Right hindlimb (tissue), 1 donor: ENCODE data around the gene CACNG8.
"Not testable (repeated sequence)": the region's sequence is repeated elsewhere in the genome, so short reads cannot be mapped to it uniquely, and the experiment has no call there.

Experiments
- DNase-seq: peaks from one replicate; pipeline ENCODE4 v3.0.0-alpha.2; 2018

The CACNG8 gene

DNA sequence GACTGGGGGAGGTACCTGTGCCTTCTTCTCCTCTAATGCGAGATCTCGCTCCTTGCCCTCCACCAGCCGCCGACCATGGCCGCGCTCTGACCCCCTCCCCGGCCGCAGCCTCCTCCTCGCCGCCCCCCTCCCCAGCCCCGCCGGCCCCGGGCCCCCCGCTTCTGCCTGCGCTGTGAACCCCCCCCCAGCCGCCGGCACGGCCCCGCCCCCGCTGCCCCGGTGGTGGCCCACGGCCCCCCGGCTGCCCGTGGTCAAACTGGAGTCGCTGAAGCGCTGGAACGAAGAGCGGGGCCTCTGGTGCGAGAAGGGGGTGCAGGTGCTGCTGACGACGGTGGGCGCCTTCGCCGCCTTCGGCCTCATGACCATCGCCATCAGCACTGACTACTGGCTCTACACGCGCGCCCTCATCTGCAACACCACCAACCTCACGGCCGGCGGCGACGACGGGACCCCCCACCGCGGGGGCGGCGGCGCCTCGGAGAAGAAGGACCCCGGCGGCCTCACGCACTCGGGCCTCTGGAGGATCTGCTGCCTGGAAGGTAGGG is at the start of gene CACNG8:
Gene CACNG8 (plus strand): TSS at position 51 of the 545 bp plus-strand sequence.
- no peak for DNase-seq

DNA sequence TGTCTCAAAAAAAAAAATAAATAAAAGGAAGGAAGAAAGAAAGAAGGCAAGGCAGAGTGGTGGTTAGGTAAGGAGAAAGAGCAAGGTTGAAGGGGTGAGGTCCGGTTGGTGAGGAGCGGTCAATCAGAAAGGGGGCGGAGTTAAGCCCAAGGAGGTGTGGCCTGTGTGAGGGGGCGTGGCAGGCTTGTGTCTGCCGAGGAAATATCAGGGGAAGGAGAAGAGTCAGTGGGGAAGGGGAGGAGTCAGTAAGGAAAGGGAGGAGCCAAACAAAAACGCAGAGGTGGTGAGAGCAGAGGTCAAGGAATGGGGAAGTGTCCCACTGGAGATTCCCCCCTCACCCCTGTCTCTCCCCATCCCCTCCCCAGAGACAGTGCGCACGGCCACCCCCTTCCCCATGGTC is 47.7 kb upstream of the CACNG8 start:
- no peak for DNase-seq

DNA sequence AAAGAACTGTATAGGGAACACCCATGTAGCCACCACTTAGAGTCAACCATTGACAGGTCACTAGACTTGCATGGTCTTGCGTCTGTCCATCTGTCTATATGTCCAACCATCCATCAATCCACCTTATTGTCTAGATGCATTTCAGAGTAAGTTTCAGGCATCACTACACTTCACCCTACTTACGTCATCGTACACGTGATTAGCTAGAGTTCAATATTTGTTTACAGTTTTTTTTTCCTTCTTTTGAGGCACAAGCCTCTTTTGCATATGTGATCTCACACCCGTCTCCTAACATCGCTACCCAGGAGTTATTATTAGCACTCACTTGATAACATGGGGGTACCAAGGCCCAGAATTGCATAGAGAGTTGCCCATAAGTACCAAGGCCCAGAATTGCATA is 46.7 kb upstream of the CACNG8 start:
- DNase-seq = no peak

DNA sequence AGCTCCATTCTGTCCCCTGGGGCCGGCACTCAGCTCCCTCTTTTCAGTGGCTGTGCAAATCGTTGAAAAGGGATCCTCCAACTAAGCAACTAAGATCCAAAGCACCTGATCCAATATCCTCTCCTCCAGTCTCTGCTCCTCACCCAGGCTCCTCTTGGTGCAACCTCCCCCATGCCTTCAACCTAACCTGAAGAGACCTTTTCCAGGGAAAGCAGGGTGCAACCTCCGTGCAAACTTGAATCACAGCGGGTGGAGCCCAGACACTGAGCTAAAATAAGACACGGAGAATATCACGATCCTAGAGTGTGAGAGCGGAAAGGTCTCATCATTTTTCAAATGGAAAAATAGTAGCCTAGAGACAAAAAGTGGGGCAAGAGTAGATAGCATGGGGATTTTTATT is 45.4 kb upstream of the CACNG8 start:
- DNase-seq = no peak

DNA sequence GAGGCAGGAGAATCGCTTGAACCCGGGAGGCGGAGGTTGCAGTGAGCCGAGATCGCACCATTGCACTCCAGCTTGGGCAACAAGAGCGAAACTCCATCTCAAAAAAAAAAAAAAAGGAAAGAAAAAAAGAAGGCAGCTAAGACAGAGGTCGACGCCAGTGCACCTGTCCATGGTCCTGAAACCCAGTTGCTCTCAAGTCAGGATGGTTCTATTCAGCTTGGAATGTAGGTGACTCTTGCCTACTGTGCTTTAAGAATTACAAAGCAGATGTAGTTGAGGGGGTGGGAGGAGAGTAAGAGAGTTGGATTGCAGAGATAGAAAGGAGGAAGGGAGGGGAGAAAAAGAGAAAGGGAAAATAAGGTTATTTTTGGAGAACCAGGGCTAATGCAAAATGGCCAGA is 35.0 kb upstream of the CACNG8 start:
- peak; percentile 49 for DNase-seq

DNA sequence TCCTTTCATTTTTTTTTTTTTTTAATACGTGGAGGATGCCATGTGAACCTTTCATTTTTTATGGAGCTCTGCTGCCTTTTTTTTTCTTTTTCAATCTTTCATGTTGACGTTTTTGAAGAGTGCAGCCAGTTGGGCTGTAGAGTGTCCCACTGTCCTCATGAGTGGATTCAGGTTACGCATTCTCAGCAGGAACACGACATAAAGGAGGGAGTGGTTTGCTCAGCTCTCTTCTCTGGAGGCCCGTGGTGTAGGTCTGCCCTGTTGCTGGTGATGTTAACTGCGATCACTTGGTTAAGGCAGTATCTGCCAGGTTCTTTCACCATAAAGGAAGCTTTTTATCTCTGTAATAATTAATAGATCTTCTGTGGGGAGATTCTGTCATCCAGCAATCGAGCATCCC is 26.7 kb upstream of the CACNG8 start:
- no peak for DNase-seq

DNA sequence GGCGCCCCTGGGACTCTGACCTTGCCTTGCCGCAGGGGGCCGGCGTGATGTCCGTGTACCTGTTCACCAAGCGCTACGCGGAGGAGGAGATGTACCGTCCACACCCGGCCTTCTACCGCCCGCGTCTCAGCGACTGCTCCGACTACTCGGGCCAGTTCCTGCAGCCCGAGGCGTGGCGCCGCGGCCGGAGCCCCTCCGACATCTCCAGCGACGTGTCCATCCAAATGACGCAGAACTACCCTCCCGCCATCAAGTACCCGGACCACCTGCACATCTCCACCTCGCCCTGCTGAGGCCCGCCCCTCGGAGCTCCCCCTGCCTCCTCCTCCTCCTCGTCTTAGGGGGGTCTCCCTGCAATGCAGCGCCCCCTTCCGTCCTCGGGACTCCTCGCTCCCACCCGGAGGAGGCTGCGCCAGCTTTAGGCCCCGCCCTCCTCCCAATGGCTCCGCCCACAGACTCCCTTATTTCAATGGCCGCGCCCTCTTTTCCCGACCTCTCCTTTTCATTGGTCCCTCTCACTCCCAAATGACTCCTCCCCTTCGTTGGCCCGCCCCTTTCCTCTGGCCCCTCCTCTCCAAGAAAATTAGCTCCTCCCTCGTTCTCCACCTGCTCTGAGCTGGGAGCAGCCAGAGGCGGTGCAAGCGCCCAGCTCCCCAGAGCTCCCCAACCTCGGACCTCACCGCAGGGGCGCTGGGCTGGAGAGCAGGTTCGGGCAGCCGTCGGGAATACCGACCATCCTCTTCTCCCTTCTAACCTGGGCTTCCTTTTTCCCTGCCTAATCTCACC is 20.5 kb upstream of the CACNG8 start:
- DNase-seq = no peak

DNA sequence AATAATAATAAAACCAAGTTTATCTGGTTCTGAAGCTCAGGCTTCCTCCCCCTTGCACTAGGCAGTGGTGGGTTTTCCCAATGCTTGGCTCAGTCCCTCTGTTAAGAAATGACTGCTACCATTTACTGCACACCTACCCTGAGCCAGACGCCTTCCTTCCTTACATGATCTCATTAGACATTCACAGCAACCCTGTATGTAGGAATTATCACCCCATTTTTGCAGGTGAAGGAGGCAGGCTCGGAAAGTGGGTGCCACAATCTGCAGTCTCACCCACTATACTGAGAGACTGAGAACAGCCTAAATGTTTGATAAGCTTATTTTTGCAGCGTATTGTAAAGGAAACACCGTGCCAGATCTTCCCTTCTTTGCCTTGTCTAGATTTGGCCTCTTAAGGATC is 18.3 kb upstream of the CACNG8 start:
- no peak for DNase-seq

DNA sequence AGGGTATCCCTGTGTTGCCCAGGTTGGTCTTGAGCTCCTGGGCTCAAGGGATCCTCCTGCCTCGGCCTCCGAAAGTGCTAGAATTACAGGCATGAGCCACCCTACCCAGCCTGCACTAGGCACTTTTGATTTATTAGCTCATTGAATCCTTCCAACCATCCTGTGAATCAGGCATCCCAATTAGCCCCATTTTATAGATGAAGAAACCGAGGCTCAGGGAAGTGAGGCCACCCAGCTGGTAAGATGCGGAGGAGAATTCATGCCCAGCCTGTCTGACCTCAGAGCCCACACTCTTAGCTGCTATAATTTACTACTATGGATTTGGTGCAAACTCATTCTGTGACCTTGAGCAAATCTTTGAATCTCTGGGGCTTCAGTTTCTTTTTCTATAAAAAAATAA is 17.8 kb upstream of the CACNG8 start:
- DNase-seq = no peak

DNA sequence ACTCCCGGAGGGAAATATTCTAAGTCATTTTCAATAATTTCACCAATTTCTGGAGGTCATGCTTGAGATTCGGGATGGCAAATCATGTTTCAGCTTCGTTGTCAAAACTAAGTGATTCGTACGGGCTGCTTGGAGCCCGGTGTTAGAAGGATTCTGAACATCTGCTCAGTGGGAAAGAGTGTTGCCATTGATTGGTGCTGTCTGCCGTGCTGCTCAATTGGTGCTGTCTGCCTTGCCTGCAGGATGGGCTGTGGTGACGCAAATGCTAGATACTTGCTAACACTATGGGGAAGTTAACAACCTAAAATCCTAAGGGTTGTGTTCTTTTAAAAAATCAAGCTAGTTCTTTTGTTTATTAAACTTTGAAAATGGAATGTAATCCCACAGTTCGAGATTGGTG is 17.3 kb upstream of the CACNG8 start:
- no peak for DNase-seq

DNA sequence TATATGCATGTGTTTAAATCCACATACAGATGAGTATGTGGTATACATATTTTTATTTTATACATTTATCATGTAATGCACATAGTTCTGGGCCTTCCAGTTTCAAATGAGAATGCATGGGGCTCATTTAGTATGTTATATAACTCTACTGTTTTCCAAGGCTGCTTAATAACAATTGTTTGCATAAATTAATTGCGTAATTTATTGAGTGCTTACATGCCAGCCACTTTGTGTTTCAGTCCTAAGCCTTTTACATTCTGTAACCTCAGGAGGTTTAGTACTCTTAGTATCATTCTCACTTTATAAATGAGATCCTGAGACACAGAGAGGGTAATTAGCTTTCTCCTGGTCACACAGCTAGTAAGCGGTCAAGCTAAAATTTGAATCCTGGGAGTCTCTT is 16.7 kb upstream of the CACNG8 start:
- no peak for DNase-seq

DNA sequence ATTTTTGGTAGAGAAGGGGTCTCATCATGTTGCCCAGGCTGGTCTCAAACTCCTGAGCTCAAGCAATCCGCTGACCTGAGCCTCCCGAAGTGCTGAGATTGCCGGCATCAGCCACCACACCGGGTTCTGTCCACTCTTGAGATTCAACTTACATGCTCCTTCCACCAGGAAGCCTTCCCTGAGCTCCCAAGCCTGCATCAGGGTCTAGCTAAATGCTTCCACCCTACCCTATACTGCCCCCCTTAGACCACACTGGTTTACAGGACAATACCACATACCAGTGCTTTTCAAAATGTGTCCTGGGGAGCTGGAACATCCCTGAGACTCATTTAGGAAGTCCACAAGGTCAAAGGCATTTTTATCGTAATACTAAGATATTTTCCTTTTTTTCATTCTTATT is 15.1 kb upstream of the CACNG8 start:
- no peak for DNase-seq

DNA sequence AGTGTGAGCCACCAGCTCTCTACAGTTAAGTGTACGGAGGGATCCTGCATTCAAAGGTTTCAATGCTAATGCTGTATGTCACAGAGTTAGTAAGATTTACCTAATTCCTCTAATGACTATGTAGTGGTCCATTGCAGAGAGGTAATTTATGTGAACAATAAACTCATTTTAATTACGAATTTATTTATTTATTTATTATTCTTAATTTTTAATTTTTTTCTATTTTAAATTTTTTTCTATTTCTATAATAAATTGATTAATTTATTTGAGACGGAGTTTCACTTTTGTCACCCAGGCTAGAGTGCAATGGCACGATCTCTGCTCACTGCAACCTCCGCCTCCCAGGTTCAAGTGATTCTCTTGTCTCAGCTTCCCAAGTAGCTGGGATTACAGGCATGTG is 14.1 kb upstream of the CACNG8 start:
- DNase-seq = not testable (repeated sequence)

DNA sequence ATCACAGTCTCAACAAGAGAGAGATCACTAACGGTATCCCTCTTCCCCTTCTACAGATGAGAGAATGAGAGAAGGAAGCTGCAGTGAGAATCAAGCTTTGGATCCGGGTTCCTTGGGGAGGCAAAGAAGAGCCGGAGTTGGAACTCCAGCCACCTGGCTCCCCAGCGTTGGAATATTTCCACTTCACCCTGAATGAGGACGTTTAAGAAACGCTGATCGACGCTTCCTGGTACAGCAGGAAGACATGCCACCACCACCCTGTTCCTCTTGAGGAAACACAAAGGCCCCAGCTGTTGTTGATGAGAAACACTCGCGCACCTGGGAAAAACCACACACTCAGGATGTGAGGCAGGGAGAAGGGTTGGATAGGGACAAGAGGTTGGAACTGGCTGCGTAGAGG is 11.3 kb upstream of the CACNG8 start:
- no peak for DNase-seq

DNA sequence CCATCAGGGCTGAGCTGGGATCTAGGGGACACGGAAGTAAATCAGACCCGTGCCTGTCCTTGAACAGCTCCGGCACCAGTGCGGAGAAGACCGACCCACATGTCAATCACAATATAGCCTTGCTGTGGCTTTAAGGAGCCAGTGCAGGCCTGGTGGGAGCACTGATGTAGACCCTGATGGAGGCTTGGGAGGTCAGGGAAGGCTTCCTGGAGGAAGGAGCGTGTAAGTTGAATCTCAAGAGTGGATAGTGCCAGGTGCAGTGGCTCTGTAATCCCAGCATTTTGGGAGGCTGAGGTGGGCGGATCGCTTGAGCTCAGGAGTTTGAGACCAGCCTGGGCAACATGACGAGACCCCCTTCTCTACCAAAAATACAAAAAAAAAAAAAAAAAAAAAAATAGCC is 10.8 kb upstream of the CACNG8 start:
- DNase-seq = no peak

DNA sequence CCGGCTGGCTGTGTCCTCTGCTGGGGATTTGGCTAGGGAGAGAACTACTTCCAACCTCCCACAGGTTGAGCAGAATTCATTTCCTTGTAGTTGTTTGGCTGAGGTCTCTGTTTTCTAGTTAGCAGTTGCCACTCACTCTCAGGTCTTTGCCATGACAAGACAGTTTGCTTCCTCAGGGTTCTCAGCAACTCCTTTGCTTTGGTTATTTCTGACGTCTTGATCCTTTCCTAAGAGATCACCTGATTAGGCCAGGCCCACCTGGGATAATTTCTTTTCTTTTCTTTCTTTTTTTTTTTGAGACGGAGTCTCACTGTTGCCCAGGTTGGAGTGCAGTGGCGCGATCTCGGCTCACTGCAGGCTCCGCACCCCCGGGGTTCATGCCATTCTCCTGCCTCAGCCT is 9.4 kb upstream of the CACNG8 start:
- no peak for DNase-seq

DNA sequence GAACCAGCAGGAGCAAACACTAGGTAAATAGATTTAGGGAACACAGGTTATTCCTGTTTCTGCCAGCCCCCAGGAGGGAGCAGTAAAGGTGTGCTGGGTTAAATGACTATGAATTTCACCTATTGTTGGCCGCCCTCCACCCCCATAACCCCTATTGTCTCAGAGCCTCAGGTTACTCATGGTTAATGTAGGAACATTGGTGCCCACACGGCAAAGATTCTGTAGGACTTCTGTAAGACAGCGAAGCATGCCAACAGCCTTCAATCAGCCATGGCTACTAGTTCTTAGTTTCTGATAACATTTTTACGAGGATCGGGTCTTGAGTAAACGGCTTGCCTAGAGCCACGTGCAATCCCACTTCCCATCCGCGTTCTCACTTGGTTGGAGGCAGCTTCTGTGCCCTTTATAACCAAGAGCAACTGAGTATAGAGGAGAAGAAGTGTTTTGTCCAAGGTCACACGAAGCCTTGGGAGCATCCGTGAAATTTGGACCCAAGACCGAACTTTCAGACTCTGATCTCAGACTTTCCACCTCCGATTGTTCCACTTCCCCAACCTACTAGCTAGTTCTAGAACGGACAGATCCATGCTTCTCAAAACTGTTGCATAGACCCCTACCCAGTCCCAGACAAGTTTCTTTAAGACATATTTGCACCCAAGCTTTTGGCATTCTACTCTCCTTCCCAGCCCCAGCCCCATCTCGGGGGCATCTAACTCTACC is 5.1 kb upstream of the CACNG8 start:
- DNase-seq = no peak

DNA sequence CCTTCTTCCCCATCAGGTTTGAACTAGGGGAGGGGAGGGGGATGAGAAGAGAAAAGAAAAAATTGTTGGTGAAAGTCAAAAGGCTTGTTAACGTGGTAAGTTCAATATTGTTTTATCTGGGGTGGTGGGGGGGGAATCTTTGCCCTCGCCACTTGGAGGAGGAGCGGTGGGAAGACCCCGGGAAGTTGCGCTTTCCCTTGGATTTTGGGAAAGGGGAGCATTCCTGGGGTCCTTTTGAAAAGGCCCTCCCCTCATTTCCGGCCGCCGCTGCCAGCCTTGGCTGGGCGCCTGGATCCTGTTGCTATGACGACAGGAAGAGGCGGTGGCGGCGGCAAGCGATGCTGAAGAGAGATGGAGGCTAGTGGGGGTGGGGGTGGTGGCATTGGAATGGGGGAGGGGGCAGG is 4.6 kb upstream of the CACNG8 start:
- no peak for DNase-seq

DNA sequence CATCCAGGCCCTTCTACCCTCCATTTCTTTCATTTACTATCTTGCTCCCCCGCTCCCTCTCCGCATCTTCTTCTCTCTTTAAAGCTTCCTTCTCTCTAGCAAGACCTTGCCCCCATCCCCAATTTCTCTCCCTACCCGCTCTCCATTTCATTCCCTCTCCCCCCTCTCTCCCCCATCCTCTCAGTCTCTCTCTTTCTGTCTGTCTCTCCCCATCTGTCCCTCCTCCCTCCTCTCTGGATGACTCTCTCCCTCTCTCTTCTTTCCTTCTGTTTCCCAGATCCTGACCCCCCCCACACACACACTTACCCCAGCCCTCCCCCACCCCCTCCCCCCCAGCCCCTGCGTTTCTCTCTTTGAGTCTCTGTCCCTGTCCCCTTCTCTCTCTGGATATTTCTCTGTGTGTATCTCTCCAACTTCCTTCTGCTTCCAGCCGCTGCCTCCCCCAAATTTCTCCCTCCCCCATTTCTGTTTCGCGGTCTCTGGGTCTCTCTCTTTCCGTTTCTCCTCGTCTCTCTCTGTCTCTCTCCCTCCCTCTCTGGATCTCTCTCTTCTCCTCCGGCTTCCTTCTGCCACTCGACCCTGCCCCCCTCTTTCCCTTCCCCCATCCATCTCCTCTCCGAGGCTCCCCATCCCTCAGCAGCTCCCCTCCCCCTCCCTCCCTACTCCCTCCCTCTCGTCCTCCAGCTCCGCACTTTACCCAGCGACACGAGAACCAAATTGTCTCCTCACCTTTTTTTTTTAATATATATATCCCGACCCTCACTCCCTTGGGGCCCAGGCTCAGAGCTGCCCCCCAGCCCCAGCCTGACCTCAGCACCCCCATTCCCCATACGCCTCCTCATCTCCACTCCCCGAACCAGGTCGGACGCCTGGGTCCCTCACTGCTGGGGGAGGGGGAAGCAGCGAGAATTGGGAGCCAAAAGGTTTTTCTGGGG is 3.6 kb upstream of the CACNG8 start:
- DNase-seq = no peak

DNA sequence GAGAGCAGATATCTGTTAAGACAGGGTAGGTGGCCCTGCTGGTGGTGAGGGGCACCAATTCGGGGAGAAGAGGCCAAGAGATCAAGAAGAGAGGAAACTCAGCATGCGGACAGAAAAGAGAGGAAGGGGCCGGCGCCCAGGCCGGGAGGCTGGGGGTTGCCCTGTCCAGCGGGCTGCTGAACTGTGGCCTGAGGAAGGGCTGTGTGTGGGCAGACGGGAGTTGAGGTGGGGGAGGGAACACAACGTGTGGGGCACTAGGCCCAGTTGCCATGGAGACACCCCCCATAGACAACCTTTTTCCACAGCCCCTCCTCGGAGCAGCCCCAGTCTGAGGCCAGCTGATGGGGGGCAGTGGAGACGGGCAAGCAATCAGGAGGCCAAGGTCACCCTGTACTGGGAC is 2.5 kb upstream of the CACNG8 start:
- DNase-seq = no peak

DNA sequence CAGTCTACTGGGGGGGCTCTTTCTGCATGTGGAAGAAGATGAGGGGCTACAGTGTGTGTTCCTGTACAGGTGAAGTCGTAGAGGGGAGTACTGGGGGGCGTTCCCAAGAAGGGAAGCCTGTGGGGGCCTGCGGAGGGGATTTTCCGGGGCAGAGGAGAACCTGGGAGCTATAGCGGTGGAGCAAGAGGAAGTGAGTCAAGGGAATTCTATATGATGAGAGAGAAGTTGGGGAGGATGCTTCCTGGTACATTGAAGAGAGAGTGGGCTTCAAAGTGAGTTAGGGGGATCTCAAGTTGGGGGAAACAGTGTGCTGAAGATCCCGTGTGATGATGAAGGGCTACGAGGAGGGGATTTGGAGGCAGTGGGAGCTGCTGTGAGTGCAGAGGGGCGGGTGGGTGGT is 1.9 kb upstream of the CACNG8 start:
- no peak for DNase-seq

DNA sequence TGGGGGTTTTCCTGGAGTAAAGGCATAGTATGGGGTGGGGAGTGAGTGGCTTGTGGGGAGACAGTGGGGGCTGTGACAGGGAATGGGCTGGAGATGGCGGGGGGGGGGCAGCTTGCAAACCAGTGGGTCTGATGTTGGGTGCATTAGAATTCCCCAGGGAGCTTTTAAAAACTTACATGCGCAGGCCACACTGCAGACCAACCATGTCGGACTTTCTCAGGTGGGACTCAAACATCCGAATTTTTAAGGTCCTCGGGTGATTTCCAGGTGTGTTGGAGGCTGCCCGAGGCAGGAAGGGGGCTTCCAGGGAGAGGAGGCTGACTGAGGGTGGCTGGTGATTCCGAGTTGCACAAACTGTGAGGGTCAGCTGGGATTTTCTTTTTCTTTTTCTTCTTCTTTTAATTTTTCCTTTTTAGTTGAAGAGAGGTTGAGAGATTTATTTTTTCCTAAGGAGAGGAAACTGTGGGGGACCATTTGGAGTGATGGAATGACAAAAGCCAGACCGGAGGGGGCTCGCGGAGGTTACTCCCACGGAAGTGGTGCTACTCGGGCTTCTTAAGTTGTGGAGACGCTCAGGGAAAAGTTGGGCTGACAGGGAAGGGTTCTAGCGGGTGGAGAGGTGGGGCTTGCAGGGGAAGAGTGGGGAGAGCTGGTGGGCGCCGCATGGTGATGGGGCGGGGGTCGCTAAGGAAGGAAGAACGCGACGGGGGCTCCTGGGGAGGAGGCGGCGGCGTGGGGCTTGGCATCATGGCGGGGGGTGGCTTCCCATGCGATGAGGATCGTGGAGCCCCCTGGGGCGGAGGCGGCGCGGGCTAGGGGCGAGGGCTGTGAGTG is 997 bp upstream of the CACNG8 start:
- DNase-seq = no peak
